B cell (primary cell): ENCODE measurements around the gene GRAMD1C. TPM values are rescaled to one million over a fixed set of nuclear protein-coding genes. Genes with fewer than 3 reads are reported as not detected.

ENCODE experiments used
- ATAC-seq: fragments of 200-7000 bp; cut with Tn5 transposase; one replicate; pipeline ENCODE4 v1.10.0; 2021; ENCODE audit warnings: low read depth, mild to moderate bottlenecking, moderate number of reproducible peaks, moderate library complexity
- CTCF ChIA-PET: fragments of 350-600 bp; sonication (Branson Sonifier 250); formaldehyde crosslinking; loops from one replicate; lab custom pipeline; 2021; ENCODE audit warnings: antibody characterized with exemption, inconsistent platforms; lab: Charles Lee
- POLR2A ChIA-PET: fragments of 350-600 bp; sonication (Branson Sonifier 250); formaldehyde crosslinking; loops from one replicate; lab custom pipeline; 2021; ENCODE audit warnings: antibody characterized with exemption; lab: Charles Lee
- DNase-seq: peaks from one replicate; pipeline ENCODE4 v3.0.0; 2013
- H2AFZ ChIP-seq: 2 replicates; pipeline ENCODE4 v1.6.1; 2012; ENCODE audit warnings: mild to moderate bottlenecking, low read depth, low read length; ENCODE audit not compliant: insufficient read depth, poor library complexity, severe bottlenecking
- H3K27ac ChIP-seq, 2 donors: 1 replicate in 1 of 2; 2 replicates in 1 of 2; pipeline ENCODE4 v1.5.1; 2012 to 2013; ENCODE audit warnings: low read length in 2 of 2, mild to moderate bottlenecking in 2 of 2, moderate library complexity in 1 of 2
- H3K27me3 ChIP-seq, 4 experiments: fragments of 200-600 bp in 1 of 4; sonication (generic) in 1 of 4; replicated peaks in 1 of 4; 1 replicate in 2 of 4; 2 replicates in 2 of 4; pipeline versions ENCODE4 v1.6.1 to v1.7.0; 2013 to 2016; ENCODE audit warnings: low read length in 3 of 4, mild to moderate bottlenecking in 2 of 4, mixed read lengths in 1 of 4, moderate library complexity in 1 of 4; ENCODE audit not compliant: insufficient read depth in 4 of 4, control insufficient read depth in 3 of 4; ENCODE audit errors: control extremely low read depth in 1 of 4
- H3K36me3 ChIP-seq, 2 experiments: replicated peaks in 1 of 2; 1 replicate in 1 of 2; 2 replicates in 1 of 2; pipeline versions ENCODE4 v1.6.1 to v1.7.1; 2013; ENCODE audit warnings: low read length in 1 of 2; ENCODE audit not compliant: insufficient read depth in 2 of 2, control insufficient read depth in 1 of 2; ENCODE audit errors: control extremely low read depth in 1 of 2, extremely low read depth in 1 of 2
- H3K4me1 ChIP-seq, 2 donors: fragments of 200-600 bp in 1 of 2; sonication (generic) in 1 of 2; 1 replicate in 1 of 2; 2 replicates in 1 of 2; pipeline versions ENCODE4 v1.5.1 to v1.6.1; 2013 to 2017; ENCODE audit warnings: low read length in 2 of 2; ENCODE audit not compliant: control insufficient read depth in 2 of 2, insufficient read depth in 2 of 2
- H3K4me2 ChIP-seq: replicated peaks from 2 replicates; pipeline ENCODE3; 2012; ENCODE audit warnings: mild to moderate bottlenecking, low read depth, low read length; ENCODE audit not compliant: poor library complexity, severe bottlenecking
- H3K4me3 ChIP-seq, 5 experiments: fragments of 200-600 bp in 1 of 5; sonication (generic) in 1 of 5; 1 replicate in 3 of 5; 2 replicates in 2 of 5; pipeline versions ENCODE4 v1.5.1 to v1.7.0; 2011 to 2016; ENCODE audit warnings: low read length in 4 of 5, mild to moderate bottlenecking in 4 of 5, low read depth in 2 of 5, control low read depth in 1 of 5, moderate library complexity in 1 of 5; ENCODE audit not compliant: insufficient read depth in 1 of 5; ENCODE audit errors: control extremely low read depth in 1 of 5, extremely low read depth in 1 of 5
- H3K79me2 ChIP-seq: fragments of 200-600 bp; sonication (generic); one replicate; pipeline ENCODE4 v1.6.0; 2016; ENCODE audit warnings: low read length; ENCODE audit not compliant: control insufficient read depth, insufficient read depth
- H3K9ac ChIP-seq: fragments of 200-600 bp; sonication (generic); 2 replicates; pipeline ENCODE4 v1.6.1; 2017; ENCODE audit warnings: mild to moderate bottlenecking, low read length, moderate library complexity
- H3K9me3 ChIP-seq, 3 donors: one replicate each; pipeline versions ENCODE4 v1.6.1 to v1.7.1; 2013; ENCODE audit warnings: low read length in 2 of 3; ENCODE audit not compliant: control insufficient read depth in 2 of 3, insufficient read depth in 1 of 3; ENCODE audit errors: control extremely low read depth in 1 of 3
- H4K20me1 ChIP-seq: 2 replicates; pipeline ENCODE4 v1.6.0; 2012; ENCODE audit warnings: mild to moderate bottlenecking, low read length; ENCODE audit not compliant: insufficient read depth, control insufficient read depth, poor library complexity, severe bottlenecking
- H3K27ac Mint-ChIP-seq: one replicate; pipeline ENCODE4 v1.8.0; 2021; ENCODE audit warnings: mixed read lengths
- H3K27me3 Mint-ChIP-seq: one replicate; pipeline ENCODE4 v1.8.0; 2021; ENCODE audit warnings: mixed read lengths
- H3K4me1 Mint-ChIP-seq: one replicate; pipeline ENCODE4 v1.8.0; 2021; ENCODE audit warnings: mixed read lengths
- H3K4me3 Mint-ChIP-seq: one replicate; pipeline ENCODE4 v1.8.0; 2021; ENCODE audit warnings: mixed read lengths
- H3K9me3 Mint-ChIP-seq: one replicate; pipeline ENCODE4 v1.8.0; 2022; ENCODE audit warnings: mixed read lengths; ENCODE audit not compliant: insufficient read depth
- EZH2 ChIP-seq: IDR thresholded peaks from 2 replicates; pipeline ENCODE4 v1.6.1; 2012; ENCODE audit warnings: borderline replicate concordance, low read depth, mild to moderate bottlenecking, moderate library complexity, low read length; ENCODE audit not compliant: insufficient read depth, poor library complexity, severe bottlenecking
- WGBS: methylation state at CpG from one replicate; pipeline ENCODE4 v1.1.5; 2013; ENCODE audit warnings: missing lambda C conversion rate; ENCODE audit not compliant: insufficient coverage; 5-methylcytosine and 5-hydroxymethylcytosine counted together
- intact Hi-C: fragments of 100-400 bp; cut with micrococcal nuclease; formaldehyde crosslinking; loops from one replicate; pipeline ENCODE4 v1.10.0; 2022
- polyA plus RNA-seq: library from polyadenylated mRNA; depleted of rRNA; stranded (reverse); fragments of >200 nt; gene quantifications from 2 replicates; pipeline ENCODE4 v1.2.3, GENCODE V29; 2012
- total RNA-seq, 2 donors: library from RNA; stranded (reverse); fragments of 120-200 nt in 1 of 2; gene quantifications; 1 replicate in 1 of 2; 2 replicates in 1 of 2; pipeline versions ENCODE4 v1.2.3 to v1.2.4, GENCODE V29; 2013 to 2022
- TF ChIP-seq, protein P1 (sequence below): fragments of 200-600 bp; IDR thresholded peaks from one replicate; pipeline ENCODE4 v1.8.0; 2022; ENCODE audit warnings: antibody characterized with exemption, mild to moderate bottlenecking

Gene GRAMD1C
- total and polyA plus RNA-seq, 2 donors (not counting 1 experiment from before 2014, with no cell fraction given), result 8.5 to 47.1 TPM

DNA sequence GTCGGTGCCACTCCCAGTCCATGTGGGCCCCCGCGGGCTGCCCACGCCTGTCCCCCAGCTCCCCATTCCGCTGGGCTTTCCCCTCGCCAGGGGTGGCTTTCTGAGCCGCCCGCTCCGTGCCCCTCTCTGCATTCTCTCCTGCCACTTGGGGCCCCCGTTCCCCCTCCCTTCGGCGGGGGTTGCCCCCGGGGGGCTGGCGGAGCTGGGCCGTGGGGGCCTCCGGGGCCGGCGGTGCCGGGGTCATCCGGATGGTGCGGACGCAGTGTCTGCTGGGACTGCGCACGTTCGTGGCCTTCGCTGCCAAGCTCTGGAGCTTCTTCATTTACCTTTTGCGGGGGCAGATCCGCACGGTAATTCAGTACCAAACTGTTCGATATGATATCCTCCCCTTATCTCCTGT, 46.5 kb downstream of the GRAMD1C start:
- no peaks in the 10 kb centered on the region for H3K27me3 ChIP-seq
- ChIA-PET CTCF (no interaction called here), POLR2A (no interaction called here)
- no peak for DNase-seq
- H3K4me3 Mint-ChIP-seq, result no peak overlapping the region
- no peaks in the 10 kb centered on the region for H3K27me3 Mint-ChIP-seq
- H3K9me3 Mint-ChIP-seq, result no peaks in the 10 kb centered on the region
- H2AFZ ChIP-seq, result no peak overlapping the region
- H3K27ac Mint-ChIP-seq, result no peak overlapping the region
- no peaks in the 10 kb centered on the region for H3K4me1 Mint-ChIP-seq
- peaks cover 0 to 9% (median 0%) of the 10 kb centered on the region in 3 donors for H3K9me3 ChIP-seq
- H3K9ac ChIP-seq, result no peak overlapping the region
- intact Hi-C loops, result no loop called here
- WGBS, result 96% methylated on average over 25 of the region's 30 CpGs
- H3K4me1 ChIP-seq, result no peaks in the 10 kb centered on the region
- no peaks in the 10 kb centered on the region for H4K20me1 ChIP-seq
- H3K4me2 ChIP-seq, result no peak overlapping the region
- H3K79me2 ChIP-seq, result no peaks in the 10 kb centered on the region
- H3K4me3 ChIP-seq, result no peak overlapping the region
- H3K36me3 ChIP-seq, result no peaks in the 10 kb centered on the region
- no peak for ATAC-seq
- TF ChIP-seq EZH2, result no peak
- TF ChIP-seq, protein P1, sequence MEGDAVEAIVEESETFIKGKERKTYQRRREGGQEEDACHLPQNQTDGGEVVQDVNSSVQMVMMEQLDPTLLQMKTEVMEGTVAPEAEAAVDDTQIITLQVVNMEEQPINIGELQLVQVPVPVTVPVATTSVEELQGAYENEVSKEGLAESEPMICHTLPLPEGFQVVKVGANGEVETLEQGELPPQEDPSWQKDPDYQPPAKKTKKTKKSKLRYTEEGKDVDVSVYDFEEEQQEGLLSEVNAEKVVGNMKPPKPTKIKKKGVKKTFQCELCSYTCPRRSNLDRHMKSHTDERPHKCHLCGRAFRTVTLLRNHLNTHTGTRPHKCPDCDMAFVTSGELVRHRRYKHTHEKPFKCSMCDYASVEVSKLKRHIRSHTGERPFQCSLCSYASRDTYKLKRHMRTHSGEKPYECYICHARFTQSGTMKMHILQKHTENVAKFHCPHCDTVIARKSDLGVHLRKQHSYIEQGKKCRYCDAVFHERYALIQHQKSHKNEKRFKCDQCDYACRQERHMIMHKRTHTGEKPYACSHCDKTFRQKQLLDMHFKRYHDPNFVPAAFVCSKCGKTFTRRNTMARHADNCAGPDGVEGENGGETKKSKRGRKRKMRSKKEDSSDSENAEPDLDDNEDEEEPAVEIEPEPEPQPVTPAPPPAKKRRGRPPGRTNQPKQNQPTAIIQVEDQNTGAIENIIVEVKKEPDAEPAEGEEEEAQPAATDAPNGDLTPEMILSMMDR, result no peak
- H3K27ac ChIP-seq, result no peak overlapping the region

DNA sequence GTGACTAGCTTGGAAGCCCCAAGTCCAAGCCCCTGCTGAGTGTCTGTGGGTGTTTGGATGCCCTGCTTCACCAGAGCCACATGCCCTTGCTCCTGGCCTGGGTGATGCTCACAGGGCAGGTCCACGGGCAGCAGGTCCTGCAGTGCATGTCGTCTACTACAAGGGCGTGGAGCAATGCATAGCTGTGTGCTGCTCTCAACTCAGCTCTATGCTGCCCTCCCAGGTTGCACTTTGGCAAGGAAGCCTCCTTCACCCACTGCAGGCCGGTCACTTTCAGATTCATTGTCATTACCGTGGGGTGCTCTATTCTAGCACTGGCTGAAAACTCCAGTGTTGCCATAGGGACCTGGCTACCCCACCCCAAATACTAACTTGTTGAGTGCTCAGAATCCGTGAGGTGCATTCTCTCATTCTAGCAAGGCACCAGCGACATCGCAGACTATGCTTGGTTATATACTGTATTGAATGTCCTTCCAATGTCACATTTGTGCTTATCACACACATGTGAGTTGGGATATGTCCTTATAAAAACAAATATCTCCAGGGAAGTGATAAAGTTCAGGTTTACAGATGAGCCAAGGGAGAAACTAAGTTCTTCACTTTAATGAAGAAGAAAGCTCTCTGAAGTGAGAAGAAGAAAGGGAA, 51.8 kb downstream of the GRAMD1C start:
- H3K79me2 ChIP-seq, result no peaks in the 10 kb centered on the region
- Mint-ChIP-seq H3K27ac (no peak overlapping the region), H3K4me3 (no peak overlapping the region), H3K9me3 (no peaks in the 10 kb centered on the region), H3K27me3 (no peaks in the 10 kb centered on the region), H3K4me1 (no peaks in the 10 kb centered on the region)
- H4K20me1 ChIP-seq, result no peaks in the 10 kb centered on the region
- H3K27ac ChIP-seq, result no peak overlapping the region
- intact Hi-C loops, result no loop called here
- CTCF ChIA-PET, result no interaction called here
- 87% methylated on average over 5 of the region's 8 CpGs for WGBS
- H3K9me3 ChIP-seq, result no peaks in the 10 kb centered on the region
- H3K4me1 ChIP-seq, result no peaks in the 10 kb centered on the region
- POLR2A ChIA-PET, result no interaction called here
- H3K4me3 ChIP-seq, result no peak overlapping the region
- no peak overlapping the region for H3K4me2 ChIP-seq
- TF ChIP-seq, protein P1, result no peak
- TF ChIP-seq EZH2, result no peak
- H3K27me3 ChIP-seq, result no peaks in the 10 kb centered on the region
- no peak overlapping the region for H2AFZ ChIP-seq
- H3K36me3 ChIP-seq, result no peaks in the 10 kb centered on the region
- no peak for ATAC-seq
- DNase-seq, result no peak
- no peak overlapping the region for H3K9ac ChIP-seq
